Bronchial epithelial cell (primary cell): ENCODE measurements around the gene CLEC19A. TPM values are rescaled to one million over a fixed set of nuclear protein-coding genes. Genes with fewer than 3 reads are reported as not detected.

Source experiments
- DNase-seq: peaks from one replicate; pipeline ENCODE4 v3.0.0-alpha.2; 2010; ENCODE audit warnings: low read depth
- FAIRE-seq: peaks from 2 replicates; lab custom pipeline; 2011; peaks lifted over from hg19 to GRCh38; lab: Jason Lieb, UNC
- H3K27me3 ChIP-seq: 2 replicates; pipeline ENCODE4 v1.5.1; 2011; ENCODE audit warnings: low read length; ENCODE audit not compliant: control insufficient read depth, insufficient read depth
- H3K36me3 ChIP-seq: 2 replicates; pipeline ENCODE4 v1.5.1; 2011; ENCODE audit warnings: low read length; ENCODE audit not compliant: control insufficient read depth, insufficient read depth
- H3K4me3 ChIP-seq: 2 replicates; pipeline ENCODE4 v1.5.1; 2011; ENCODE audit warnings: mild to moderate bottlenecking, low read depth, low read length, control low read depth
- total RNA-seq: library from RNA; depleted of rRNA; stranded (reverse); fragments of >200 nt; gene quantifications from 2 replicates; pipeline ENCODE4 v1.2.1, GENCODE V29; 2014
- TF ChIP-seq, protein P1 (sequence below): IDR thresholded peaks from 2 replicates; pipeline ENCODE4 v1.5.1; 2011; ENCODE audit warnings: mild to moderate bottlenecking, moderate library complexity, low read length, control low read depth, inconsistent platforms; ENCODE audit not compliant: insufficient read depth, severe bottlenecking

CLEC19A gene
- total RNA-seq, 1 donor from 2014 or later = not detected

DNA sequence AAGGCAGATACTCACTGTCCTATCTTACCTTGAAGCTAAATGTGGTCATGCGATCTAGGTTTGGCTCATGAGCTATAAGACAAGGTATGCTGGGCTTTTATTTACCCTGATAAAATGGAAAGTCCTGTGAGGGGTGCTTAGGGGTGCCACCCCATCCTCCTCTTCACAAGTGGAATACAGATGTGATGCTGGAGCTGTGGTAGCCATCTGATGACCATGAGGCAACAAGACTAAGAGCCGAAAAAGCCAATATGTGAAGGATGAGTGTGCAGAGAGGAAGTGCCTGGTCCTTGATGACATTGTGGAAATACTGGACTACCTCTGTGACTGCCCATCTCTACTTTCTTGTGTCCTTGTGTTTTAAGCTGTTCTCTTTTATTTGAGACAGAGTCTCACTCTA is 74.0 kb downstream of the CLEC19A start:
- H3K27me3 ChIP-seq = no peaks in the 10 kb centered on the region
- no peak overlapping the region for H3K4me3 ChIP-seq
- TF ChIP-seq, protein P1, sequence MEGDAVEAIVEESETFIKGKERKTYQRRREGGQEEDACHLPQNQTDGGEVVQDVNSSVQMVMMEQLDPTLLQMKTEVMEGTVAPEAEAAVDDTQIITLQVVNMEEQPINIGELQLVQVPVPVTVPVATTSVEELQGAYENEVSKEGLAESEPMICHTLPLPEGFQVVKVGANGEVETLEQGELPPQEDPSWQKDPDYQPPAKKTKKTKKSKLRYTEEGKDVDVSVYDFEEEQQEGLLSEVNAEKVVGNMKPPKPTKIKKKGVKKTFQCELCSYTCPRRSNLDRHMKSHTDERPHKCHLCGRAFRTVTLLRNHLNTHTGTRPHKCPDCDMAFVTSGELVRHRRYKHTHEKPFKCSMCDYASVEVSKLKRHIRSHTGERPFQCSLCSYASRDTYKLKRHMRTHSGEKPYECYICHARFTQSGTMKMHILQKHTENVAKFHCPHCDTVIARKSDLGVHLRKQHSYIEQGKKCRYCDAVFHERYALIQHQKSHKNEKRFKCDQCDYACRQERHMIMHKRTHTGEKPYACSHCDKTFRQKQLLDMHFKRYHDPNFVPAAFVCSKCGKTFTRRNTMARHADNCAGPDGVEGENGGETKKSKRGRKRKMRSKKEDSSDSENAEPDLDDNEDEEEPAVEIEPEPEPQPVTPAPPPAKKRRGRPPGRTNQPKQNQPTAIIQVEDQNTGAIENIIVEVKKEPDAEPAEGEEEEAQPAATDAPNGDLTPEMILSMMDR = no peak
- FAIRE-seq (no peak), DNase-seq (no peak)
- no peaks in the 10 kb centered on the region for H3K36me3 ChIP-seq

Other genes starting within 250 kb of the CLEC19A start
- 15.5 and 19.5 TPM in 2 replicates for gene COQ7, start 218.1 kb upstream of the CLEC19A start, total RNA-seq
- 16.8 and 18.7 TPM in 2 replicates for gene ITPRIPL2, start 171.8 kb upstream of the CLEC19A start, total RNA-seq
- gene SYT17, start 117.5 kb upstream of the CLEC19A start, total RNA-seq = 1.1 and 1.3 TPM in 2 replicates
- 0.26 and 3.5 TPM in 2 replicates for gene TMC5, start 132.2 kb downstream of the CLEC19A start, total RNA-seq
- gene GDE1, start 236.4 kb downstream of the CLEC19A start, total RNA-seq = 111 and 124 TPM in 2 replicates
- 3.9 and 10.8 TPM in 2 replicates for gene CCP110, start 238.2 kb downstream of the CLEC19A start, total RNA-seq